GM21367 (cell line): ENCODE data around the gene SEMA3G.
A peak's percentile ranks its signal among the peaks of the same experiment; 100 is the strongest.

Experiments used
- ATAC-seq: cut with Tn5 transposase; IDR thresholded peaks from one replicate; pipeline ENCODE4 v1.9.1; 2021; ENCODE audit not compliant: unreplicated experiment

Gene SEMA3G

DNA sequence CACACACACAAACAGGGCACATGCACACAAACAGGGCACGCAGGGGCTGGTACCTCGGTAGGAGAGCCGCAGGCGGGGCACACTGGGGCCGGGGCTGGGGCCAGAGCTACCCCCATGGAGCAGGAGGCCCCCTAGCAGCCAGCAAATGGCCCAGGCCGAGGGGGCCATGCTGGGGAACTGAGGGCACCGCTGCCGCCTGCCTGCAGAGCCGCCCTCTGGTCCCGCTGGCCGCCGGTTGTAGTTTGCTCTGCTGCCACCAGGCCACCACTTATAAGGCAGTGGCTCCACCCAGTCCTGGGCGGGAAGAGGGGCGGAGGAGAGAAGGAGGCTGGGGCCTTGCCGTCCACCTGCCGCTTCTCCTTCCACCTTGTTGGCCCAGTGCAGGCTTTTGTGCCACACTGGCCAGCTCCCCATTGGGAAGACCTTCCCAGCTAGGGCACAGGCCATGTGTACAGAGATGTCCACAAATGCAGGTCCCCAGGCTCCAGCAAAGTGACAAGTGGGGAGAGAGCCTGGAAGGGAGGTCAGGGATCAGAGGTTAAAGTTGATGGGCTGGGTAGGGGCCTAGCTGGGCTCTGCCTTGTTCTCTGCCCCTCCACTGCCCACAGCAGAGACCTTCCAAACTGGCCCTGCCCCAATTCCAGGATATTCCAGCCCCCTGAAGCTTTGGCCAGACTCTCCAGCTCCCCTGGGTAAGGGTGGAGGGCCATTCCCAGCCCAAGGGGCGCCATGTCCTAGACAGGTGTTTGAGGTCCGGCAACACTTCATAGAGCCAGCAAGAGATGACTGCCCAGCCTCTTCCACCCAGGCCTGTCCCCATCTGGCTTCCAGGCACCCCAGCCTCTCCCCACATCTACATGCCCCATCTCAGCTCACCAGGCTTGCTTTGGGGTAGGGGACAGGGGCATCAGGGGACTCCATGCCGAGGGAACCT lies at the start of gene SEMA3G:
TSS of gene SEMA3G (minus strand) at position 244 of the 934 bp plus-strand sequence. CDS start at position 168, 76 bp downstream.
- peak; percentile 64 for ATAC-seq

DNA sequence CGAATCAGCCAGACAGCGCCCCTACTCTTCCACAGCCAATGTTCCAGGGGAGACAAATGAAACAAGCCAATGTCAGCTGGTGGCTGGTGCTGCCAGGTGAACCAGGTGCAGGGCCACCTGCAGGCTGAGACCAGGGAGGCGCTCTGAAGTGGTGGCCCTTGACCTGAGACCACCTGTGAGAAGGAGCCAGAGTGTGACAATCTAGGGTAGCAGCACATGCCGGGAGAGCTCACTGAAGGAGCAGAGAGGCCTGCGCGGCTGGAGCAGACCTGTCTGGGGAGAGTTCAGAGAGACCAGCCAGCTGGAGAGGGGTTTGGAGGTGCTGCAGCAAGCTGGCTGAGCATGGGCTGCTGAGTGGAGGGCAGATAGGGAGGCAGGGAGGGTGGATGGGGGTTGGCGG lies 49.5 kb upstream of the SEMA3G start:
- no peak for ATAC-seq

DNA sequence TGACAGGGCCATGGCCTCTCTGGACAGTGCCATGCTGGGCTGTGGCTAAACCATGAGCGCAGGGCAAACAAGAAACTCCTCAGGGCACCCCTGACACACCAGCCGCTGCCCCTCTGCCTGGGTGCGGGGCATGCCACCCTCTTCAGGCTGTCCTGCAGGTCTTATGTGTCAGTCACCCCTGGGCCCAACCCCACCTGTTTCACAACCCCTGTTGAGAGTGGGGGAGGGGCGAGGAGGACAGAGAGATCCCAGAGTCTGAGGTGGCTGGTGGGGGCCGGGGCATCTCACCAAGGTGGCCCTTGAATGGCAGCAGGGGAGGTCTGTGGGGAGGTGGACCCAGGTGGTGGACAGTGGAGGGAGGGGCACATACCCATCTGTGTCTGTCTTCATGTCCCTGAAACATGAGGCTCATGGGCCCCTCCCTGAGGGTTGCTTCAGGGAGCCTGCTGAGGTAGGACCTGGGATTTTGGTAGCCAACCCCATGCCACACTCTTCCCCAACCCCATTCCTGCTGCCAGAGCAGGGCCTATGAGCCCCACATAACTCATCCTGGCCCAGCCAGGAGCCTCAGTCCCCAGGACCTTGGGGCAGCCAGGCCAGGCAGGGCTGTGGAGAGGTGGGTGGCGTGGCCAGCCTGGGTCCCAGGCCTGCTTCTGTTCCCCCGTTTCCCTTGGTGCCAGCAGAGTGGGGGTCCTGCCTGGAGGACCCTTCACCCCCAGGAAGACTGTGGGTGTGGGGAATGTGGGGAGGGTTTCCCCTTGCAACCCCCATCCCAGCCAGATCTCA lies 48.5 kb upstream of the SEMA3G start:
- ATAC-seq, result no peak

DNA sequence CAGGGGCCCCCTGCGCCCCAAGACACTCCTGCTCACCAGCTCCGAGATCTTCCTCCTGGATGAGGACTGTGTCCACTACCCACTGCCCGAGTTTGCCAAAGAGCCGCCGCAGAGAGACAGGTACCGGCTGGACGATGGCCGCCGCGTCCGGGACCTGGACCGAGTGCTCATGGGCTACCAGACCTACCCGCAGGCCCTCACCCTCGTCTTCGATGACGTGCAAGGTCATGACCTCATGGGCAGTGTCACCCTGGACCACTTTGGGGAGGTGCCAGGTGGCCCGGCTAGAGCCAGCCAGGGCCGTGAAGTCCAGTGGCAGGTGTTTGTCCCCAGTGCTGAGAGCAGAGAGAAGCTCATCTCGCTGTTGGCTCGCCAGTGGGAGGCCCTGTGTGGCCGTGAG lies 47.2 kb upstream of the SEMA3G start:
- no peak for ATAC-seq

DNA sequence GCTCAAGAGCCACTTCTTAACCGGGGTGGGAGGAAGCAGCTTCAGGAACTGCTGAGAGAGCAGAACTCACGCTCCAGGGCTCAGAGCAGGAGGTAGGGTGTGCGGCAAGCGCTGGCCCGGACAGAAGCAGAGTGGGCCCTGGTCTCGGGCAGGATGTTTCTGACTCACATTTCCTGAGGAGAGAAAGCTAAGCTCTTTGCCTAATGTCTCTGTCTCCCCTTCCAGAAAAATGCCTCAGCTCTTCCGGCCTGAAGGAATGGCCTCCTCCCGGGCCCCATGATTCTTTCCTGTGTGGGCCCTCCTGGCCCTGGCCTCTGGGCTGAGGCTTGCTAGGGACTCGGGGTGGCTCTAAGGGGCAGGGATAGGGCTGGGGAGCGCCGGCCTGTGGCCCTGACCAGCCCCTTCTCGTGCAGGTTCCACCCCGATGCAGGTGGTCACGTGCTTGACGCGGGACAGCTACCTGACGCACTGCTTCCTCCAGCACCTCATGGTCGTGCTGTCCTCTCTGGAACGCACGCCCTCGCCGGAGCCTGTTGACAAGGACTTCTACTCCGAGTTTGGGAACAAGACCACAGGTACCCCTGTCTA lies 46.1 kb upstream of the SEMA3G start:
- ATAC-seq, result no peak

DNA sequence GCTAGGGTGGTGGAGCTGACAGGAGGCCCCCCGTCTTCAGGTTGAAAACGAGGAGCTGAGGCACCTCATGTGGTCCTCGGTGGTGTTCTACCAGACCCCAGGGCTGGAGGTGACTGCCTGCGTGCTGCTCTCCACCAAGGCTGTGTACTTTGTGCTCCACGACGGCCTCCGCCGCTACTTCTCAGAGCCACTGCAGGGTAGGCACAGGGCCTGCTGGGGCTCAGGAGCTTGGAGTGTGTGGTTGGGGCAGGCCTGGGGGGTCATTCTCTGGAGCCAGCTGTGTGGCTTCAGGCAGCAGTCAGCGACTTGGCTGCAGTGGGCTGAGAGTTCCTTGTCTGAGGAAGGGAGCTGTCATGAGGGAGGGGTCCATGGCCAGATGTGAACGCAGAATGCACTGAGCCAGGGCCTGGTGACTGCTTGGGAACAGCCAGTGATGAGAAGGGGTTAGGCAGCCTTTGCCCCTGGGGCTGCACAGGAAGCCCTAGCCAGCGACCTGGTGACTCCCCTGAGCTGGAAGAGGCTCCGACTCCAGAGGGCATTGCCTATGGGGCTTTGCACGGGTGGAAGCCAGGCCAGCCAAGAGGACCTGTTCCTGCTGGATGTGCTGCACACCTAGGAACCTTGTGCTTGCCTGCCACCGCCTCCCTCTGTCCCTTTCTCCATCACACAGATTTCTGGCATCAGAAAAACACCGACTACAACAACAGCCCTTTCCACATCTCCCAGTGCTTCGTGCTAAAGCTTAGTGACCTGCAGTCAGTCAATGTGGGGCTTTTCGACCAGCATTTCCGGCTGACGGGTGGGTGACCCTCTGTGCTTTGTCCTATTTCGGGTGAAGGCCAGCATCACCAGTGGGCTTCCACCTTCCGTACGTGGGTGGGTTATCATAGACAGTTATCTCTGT lies 45.4 kb upstream of the SEMA3G start:
- no peak for ATAC-seq

DNA sequence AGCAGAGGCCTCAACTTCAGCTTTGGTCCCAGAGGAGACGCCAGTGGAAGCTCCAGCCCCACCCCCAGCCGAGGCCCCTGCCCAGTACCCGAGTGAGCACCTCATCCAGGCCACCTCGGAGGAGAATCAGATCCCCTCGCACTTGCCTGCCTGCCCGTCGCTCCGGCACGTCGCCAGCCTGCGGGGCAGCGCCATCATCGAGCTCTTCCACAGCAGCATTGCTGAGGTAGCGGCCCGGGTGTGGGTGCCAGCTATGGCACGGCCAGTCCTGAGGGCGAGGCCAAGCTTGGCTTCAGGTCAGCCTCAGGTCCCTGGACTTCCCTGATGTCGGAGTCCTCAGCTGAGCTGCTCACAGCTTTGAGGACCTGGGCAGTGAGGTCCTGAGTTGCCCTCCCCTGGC lies 44.5 kb upstream of the SEMA3G start:
- ATAC-seq, result no peak

DNA sequence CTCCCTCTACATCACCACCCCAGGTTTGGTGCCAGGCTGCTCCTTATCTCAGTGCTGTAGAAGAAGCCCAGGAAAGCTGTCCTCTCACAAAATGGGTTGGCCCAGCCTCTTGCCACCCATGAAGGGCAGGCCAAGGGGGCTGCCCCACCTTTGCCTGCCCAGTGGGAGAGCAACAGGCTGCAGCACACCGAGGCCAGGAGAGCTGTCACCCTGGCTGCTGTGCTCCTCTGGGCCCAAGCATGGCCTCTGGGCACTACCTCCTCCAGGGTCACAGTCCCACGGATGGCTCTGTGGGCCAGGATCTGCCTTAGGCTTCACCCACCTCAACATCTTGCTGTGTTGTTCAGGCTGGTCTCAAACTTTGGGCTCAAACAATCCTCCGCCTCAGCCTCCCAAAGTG lies 43.8 kb upstream of the SEMA3G start:
- ATAC-seq, result no peak

DNA sequence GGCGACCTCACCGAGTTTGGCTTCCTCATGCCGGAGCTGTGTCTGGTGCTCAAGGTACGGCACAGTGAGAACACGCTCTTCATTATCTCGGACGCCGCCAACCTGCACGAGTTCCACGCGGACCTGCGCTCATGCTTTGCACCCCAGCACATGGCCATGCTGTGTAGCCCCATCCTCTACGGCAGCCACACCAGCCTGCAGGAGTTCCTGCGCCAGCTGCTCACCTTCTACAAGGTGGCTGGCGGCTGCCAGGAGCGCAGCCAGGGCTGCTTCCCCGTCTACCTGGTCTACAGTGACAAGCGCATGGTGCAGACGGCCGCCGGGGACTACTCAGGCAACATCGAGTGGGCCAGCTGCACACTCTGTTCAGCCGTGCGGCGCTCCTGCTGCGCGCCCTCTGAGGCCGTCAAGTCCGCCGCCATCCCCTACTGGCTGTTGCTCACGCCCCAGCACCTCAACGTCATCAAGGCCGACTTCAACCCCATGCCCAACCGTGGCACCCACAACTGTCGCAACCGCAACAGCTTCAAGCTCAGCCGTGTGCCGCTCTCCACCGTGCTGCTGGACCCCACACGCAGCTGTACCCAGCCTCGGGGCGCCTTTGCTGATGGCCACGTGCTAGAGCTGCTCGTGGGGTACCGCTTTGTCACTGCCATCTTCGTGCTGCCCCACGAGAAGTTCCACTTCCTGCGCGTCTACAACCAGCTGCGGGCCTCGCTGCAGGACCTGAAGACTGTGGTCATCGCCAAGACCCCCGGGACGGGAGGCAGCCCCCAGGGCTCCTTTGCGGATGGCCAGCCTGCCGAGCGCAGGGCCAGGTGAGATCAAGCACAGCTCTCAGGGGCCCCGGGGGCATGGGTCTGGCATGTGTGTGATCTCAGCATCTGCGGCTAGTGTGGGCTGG lies 43.1 kb upstream of the SEMA3G start:
- ATAC-seq, result no peak

DNA sequence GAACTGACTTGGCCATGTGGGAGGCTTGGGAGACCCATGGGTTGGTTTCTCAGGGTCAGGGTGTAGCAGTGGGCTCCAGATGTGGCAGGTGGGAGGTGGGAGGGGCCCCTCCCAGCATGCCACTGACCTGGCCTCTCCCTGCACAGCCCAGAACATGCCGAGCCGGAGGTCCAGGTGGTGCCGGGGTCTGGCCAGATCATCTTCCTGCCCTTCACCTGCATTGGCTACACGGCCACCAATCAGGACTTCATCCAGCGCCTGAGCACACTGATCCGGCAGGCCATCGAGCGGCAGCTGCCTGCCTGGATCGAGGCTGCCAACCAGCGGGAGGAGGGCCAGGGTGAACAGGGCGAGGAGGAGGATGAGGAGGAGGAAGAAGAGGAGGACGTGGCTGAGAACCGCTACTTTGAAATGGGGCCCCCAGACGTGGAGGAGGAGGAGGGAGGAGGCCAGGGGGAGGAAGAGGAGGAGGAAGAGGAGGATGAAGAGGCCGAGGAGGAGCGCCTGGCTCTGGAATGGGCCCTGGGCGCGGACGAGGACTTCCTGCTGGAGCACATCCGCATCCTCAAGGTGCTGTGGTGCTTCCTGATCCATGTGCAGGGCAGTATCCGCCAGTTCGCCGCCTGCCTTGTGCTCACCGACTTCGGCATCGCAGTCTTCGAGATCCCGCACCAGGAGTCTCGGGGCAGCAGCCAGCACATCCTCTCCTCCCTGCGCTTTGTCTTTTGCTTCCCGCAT lies 42.3 kb upstream of the SEMA3G start:
- no peak for ATAC-seq

DNA sequence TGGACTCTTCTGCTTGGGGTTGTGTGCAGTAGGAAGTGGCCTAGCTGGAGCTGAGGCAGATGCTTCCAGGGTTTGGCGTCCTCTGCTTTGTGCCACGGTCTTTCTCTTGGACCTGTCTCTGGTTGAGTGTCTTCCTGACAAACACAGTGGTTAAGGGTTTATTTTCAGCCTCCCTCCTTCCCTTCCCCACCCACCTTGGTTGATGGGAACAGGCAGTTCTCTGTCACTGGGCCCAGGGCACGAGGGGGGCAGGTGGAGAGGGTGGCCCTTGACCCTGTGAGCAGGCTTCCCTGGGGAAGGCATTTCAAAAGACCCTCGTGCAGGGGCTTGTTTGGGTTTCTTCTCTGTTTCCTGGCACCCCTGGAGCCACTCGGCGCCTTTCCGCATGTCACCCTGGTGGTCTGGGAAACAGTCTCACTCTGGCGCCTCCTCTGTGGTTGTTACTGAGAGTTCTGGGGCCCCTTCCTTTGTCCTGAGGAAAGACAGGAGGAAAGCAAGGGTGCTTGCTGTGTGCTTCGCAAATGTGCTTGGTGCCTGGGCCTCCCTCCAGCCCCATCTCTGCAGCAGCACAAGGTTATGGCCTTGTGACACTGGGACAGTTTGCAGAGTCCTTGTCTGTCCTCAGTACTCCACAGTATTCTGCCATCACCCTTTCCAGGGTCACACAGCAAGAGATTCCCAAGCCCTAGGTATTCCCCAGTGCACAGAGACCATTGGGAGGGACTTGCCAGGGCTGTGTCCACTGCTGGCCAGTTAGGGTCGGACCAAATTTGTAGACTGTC lies 40.0 kb upstream of the SEMA3G start:
- no peak for ATAC-seq

DNA sequence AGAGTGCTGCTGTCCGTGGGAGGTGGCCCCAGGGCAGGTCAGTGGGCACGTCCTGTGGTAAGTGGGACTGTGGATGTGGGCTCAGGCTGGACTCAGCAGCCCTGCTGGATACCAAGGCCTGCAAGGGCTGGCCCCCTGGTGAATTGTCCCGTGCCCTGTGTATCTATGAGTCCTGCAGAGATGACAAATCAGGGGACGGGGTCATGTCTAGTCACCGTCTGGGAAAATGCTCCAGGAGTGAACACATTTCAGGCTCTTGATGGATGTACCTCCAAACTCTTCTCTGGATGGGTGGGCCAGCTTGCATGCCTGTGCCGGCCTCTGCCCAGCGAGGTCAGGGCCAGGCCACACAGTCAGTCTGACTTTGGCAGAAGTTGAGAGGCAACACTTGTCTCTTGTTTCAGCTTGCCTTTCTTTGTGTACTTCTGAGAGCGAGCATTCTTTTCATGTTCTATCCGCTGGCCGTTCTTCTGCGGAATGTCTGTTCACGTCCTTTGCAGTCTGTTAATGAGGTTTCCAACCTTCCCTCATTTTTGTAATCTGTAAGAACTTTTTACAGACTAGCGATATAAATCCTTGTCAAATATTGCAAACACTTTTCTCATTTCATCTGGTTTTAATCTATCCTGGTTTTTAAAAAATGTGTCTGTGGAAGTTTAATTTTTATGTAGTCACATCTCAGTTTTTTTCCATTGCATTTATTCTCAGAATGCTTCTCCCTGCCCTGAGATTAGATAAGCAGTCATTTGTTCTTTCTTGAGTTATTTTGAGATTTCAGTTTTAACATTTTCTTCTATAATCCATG lies 38.9 kb upstream of the SEMA3G start:
- no peak for ATAC-seq

DNA sequence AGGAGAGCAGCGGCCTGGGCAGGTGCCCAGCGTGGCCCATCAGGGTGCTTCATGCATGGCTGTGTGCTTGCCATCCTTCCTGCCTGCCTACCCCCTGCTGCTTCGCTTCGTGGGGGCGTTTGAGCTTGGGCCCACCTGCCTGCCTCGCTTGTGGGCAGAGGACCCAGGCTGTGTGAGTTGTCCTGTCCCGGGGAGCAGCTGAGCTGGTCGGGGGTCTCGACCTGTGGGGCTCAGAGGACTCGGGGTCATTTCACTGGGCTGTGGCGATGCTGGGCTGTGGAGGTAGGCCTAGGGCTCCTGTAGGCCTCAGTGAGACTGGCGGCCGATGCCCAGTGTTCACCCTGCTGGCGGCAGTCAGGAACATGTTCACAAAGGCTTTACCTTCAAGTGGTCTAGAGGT lies 38.2 kb upstream of the SEMA3G start:
- ATAC-seq, result no peak

DNA sequence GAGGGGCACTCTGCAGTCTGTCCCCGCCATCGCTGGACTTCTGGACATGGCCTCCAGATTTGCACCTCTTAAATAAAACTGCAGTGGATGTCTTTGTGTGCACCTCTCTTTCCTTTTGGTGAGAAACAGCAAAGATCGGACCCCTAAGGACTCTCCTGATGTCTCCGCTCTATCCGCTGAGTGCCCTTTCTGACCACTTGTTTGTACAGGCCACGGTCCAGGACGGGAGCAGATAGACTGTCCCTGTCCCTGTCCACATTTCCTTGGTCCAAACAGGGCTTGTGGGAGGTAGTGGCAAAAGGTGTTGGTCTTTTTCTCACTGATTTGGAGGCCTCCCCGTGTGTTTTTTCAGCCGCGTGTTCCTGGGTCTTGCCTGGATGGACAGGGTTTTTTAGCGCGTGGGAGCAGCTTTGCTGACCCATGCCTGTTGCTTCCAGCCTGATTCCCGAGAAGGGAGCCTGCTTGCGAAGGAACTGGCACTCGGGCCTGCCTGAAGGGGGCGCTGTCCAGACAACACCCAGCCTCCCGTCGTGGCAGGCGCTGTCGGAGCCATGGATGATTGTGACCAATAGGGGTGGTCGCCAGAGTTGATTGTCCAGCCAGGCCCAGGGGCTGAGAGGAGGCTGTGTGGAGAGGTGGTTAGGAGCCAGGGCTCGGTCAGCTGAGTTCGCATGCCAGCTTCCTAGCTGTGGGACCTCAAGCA lies 37.1 kb upstream of the SEMA3G start:
- no peak for ATAC-seq

DNA sequence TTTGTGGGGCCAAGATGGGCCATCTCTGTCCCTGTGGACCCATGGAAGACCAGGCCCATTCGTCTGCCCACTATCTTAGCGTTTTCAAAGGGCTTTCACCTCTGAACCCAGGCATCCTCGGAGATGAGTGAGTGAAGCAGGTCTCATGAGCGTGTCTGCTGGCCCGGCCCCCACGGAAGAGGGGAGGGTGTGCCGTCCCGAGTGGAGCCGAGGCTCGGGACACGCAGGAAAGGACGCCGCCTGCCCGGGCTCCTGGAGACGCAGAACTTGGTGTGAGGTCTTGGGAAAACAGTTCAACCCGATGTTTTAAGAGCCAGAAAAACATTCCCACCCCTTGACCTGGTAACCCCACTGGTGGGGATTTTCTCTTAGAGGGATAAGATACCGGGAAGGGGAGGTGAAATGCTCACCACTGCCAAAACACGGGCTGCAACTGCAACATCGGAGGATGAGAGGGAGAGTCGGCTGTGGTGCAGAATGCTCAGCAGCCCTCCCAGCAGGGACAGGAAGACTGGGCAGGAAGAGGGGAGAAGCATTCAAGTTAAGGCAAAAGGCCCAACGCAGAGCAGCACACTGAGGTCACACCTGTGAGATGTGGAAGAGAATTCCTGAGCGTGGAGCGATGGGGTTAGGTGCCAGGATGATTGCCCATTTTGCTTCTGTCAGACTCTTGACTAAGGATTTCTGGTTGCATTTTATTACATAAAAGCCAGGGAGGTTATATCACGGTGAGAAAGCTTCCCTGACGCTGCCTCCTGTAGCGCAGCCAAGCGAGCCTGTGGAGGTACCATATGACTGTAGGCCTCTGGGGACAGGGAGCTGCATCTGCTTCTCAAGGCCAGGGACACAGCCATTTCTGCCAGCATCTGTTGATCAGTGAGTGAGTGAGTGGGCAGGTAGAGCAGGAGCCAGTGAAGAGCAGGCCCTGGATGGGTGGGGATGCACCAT lies 36.1 kb upstream of the SEMA3G start:
- ATAC-seq, result no peak
